IPS DF 19.7 (cell line): Measurements from ENCODE around the gene LKAAEAR1.

Experiments used
- DNase-seq: peaks from one replicate; pipeline ENCODE4 v3.0.0-alpha.2; 2013; ENCODE audit warnings: low read depth, low spot score

LKAAEAR1 gene

GRCh38 chr20:64050261-64051032 is 33.8 kb downstream of the LKAAEAR1 start:
- DNase-seq: no peak

DNA sequence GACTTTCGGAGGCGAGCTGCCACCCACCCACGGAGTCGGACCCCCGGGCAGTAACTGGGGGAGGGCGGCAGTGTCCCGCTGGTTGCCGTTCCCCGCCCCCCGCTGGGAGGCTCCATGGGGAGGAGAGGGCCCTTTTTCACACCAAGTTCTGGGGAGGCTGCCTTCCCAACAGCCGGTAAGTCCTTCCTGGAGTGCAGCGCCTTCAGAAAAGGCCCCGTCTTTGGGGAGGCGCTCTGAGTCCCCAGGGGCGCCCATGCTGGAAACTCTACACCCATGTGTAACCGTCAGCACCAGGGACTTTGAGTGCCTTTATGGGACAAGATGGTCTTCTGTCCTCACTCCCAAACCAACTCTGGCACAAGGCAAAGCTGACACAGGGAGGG is 34.3 kb downstream of the LKAAEAR1 start:
- DNase-seq: no peak

- DNase-seq: no peak
These were observed 34.9 kb downstream of the LKAAEAR1 start, which contains the start of gene SOX18 for GRCh38 chr20:64049060-64049877. SOX18 (minus strand) TSS chr20:64049639; CDS start chr20:64049516, 123 bp downstream.

DNA sequence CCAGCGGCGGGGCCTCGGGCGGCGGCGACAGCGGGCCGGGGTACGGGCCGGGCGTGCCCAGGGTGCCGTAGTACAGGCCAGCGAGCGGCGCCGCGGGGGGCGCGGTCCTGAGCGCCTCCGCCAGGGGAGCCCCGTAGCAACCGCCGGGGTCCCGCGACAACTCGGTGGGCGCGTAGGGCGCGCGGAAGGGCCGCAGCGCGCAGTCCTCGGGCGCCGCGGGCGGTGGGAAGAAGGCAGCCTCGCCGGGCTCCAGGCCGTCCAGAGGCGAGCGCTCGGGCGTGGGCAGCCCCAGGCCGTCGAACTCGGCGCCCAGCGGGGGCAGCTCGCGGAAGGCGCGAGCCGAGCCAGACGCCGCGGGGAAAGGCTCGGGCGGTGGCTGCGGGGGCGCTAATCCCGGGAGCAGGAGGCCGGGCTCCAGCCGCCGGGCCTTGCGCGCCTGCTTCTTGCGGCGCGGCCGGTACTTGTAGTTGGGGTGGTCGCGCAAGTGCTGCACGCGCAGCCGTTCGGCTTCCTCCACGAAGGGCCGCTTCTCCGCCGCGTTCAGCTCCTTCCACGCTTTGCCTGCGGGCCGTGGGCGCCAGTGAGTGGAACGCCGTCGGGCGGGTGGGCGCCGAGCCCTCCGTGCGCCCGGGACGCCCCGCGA is 35.7 kb downstream of the LKAAEAR1 start:
- DNase-seq: no peak

DNA sequence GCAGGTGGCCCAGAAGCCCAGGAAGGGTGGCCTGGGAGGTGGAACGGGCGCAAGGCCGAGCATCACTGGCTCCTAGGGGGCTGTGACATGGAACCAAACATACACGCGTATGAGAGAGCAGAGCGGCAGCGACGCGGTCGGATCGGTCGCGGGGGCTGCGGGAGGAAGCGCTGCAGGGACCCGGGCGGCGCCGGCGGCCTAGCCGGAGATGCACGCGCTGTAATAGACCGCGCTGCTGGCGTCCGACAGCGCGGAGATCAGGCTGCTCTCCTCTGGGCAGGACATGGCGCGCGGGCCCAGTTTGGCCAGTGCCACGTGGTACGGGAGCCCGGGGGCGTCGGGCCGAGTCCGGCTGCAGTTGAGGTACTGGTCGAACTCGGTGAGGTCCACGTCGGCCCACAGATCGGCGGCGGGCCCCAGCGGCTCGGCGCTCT is 36.2 kb downstream of the LKAAEAR1 start:
- DNase-seq: no peak

DNA sequence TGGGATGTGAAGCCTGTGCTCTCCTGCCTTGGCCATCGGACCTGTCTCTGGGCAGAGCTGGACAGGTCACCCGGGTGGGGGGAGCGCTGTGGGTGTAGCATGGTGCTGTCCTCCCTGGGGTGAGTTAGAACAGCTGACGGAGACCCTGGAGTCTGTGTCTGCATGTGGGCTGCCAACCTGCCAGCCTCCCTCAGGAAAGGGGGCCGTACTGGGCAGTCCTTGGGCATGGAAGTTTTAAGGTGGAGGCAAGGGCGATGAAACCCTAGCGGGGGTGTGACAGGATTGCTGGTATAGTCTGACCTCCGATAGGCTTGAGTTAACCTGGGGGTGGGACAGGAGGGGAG is 37.2 kb downstream of the LKAAEAR1 start:
- DNase-seq: no peak

- no peak for DNase-seq
These were observed 38.7 kb downstream of the LKAAEAR1 start for GRCh38 chr20:64045346-64046011.

GRCh38 chr20:64044484-64045247 is 39.5 kb downstream of the LKAAEAR1 start:
- DNase-seq: no peak

- DNase-seq: no peak
These were observed 40.4 kb downstream of the LKAAEAR1 start for GRCh38 chr20:64043768-64044167.

- DNase-seq: no peak
These were observed 42.0 kb downstream of the LKAAEAR1 start for GRCh38 chr20:64042054-64042781.

DNA sequence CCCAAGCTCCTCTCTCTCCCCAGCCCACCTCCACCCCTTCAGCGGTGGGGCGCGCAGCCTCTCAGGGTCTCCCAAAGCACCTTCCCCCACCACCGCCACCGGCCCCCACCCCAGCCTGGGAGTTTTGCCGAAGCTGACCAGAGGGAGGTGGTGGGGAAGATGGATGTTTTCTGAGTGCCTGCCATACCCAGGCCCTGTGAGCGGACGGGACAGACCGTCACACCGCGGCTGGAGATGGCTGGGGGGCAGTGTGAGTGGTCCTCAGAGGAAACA is 42.5 kb downstream of the LKAAEAR1 start:
- no peak for DNase-seq

DNA sequence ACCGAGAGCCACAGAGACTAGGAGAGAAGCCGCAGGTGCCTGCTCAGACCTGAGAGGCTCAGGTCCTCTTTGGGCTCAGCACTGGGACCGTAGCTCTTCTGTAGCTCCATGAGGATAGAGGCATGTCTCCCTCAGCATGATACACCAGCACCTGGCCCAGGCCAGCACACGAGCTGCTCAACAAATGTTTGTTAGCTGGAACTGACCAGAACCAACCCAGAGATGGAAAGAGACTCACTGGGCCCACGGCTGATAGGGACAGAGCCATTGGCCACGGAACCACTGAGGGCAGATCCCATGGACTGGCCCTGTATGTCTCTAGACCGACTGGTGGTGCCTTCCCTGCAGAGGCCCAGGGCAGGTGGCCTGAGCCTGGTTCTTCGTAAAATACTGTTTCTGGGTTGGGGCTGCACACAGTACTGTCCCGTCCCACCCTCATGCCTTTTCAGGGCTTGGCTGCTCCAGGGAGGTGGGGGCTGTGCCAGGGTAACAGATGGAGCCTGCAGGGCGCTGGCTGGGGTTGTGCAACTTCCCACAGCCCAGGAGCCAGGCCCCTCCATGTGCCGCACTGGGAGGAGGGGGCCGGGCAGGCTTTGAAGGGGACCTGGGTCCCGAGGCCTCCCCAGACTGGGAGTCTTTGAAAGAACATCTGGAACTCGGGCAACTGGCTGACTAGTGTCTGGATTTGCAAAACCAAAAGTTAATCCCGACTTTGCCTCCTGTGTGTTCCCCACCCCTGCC is 43.0 kb downstream of the LKAAEAR1 start:
- no peak for DNase-seq

GRCh38 chr20:64040231-64041039 is 43.8 kb downstream of the LKAAEAR1 start:
- DNase-seq: no peak

GRCh38 chr20:64039293-64040160 is 44.7 kb downstream of the LKAAEAR1 start:
- DNase-seq: no peak

GRCh38 chr20:64038565-64039292 is 45.5 kb downstream of the LKAAEAR1 start:
- no peak for DNase-seq

DNA sequence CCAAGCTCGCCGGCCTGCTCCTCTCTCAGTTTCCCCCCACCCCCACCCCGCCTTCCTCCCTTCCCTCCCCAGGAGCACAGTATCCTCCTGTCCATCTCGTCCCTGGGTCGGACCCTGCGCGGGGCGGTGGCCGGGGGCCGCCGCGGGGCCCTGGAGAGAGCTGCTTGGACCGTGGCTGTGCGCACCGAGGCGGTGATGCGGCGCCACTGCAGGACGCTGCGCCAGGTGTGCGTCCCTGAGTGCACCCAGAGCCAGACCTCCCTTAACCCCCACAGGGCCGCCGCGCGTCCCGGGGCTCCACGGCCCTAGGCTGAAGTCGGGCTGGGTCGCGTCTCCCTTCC is 46.0 kb downstream of the LKAAEAR1 start:
- DNase-seq: no peak

DNA sequence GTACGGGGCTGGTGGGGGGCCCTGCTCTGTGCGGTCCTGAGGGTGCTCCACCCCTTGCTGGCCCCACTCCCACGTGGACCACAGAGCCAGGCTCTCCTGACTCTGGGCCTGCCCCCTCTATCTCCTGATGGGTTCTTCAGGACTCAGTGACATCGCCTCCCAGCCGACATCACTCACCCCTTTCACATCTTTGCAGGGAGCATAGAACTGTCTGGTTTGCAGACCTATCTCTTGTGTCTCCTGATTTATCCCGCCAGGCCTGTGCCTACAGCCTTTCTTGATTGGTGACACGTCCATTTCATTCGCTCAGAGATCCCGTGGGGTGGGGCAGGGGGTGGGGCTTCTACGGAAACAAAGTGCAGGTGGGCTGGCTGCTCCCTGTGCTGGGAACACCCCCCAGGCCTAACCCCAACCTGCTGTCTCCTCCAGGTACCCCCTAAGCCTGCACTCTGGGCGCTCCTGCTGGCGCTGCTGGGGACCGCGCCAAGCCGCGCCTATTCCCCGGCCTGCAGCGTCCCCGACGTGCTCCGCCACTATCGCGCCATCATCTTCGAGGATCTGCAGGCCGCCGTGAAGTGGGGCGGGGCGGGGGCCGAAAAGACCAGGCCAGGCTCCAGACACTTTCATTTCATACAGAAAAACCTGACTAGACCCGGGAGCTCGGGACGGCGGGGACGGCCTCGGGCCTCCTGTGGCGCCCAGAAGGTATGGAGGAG is 46.5 kb downstream of the LKAAEAR1 start:
- DNase-seq: no peak
